ENCODE results near the gene NOL4L.

NOL4L gene

GRCh38 chr20:32538526-32538939 is 46.6 kb downstream of the NOL4L start:
- peak; percentile 46 for DNase-seq

DNA sequence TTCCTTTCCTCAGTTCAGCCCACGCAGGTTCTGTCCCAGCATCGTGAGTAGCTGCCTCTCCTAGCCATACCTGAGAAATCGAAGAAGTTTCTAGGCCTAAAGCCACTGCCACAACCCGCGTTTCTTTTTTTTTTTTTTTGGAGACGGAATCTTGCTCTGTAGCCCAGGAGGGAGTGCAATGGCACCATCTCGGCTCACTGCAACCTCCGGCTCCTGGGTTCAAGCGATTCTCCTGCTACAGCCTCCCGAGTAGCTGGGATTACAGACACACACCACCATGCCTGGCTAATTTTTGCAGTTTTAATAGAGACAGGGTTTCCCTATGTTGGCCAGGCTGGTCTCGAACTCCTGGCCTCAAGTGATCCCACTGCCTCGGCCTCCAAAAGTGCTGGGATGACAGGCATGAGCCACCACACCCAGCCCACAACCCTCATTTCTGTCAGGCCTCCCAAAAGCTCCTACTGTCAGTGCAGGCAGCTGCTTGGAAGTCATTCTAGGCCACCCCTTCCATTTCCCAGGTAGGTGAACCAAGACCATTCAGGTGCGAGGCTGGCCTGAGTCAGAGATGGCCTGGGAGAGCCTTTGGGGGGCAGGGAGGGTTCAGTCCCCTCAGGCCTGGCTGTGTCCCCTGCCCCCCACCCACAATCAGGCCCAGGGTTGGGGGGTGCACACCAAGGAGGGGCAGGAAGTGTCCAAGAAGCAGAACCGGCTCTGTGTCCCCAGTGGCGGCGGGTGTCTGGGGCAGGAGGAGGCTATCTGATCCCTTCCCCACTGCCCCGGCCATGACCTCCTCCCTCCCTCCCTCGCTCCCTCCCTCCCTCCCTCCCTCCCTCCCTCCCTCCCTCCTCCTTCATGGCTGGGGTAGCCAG is 47.2 kb downstream of the NOL4L start:
- no peak for DNase-seq

- DNase-seq: peak; percentile 62
Observed at GRCh38 chr20:32536851-32537656, 48.1 kb downstream of the NOL4L start.

GRCh38 chr20:32535953-32536823 is 48.9 kb downstream of the NOL4L start:
- peak; percentile 75 for DNase-seq

DNA sequence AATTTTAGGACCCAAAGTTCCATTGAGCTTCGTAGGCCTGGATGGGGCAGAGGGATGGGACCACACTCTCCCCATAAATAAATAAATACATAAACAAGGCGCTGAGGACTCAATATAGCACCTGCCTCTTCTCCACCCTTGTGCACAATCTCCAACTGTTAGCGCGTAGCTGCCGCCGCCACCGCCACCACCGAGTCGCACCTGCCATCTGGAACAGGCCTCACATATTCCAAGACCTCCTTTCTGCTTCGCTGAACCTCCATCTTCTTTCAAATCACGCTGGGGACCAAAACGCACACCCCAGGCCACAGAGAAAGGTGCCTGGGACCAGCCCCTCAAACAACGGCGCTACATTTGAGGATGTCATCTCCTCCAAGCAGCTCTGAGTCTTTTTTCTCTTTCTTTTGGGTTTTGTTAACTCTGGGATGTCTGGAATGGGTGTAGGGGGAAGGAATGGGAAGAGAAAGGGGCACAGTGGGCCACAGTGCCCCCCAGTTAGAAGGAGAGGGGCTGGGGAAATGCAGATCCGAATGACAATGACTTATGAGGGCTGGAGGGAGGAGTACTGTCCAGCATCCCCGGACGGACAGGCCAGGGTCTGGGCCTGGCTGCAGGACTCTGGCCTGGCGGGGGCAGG is 49.7 kb downstream of the NOL4L start:
- DNase-seq: peak; percentile 38

- DNase-seq: peak; percentile 68
Observed at GRCh38 chr20:32534661-32535240, 50.4 kb downstream of the NOL4L start.

DNA sequence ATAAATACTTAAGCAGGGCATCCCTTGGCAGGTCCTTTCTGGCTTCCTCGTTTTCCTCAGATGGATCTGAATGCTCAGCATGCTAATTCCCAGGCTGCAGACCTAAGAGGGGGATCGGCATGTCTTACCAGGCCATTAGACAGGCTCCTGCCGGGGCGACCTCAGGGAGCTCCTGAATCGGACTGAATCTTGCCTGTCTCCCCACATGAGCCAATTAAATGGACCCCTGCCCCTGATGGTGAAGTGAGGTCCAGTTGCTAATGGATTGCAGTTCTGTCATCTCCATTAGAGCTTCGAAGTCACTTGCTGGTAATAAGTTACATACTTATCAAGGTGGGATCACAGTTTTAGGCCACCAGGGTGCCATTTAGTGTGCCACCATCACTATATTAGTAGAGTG is 51.4 kb downstream of the NOL4L start:
- no peak for DNase-seq

DNA sequence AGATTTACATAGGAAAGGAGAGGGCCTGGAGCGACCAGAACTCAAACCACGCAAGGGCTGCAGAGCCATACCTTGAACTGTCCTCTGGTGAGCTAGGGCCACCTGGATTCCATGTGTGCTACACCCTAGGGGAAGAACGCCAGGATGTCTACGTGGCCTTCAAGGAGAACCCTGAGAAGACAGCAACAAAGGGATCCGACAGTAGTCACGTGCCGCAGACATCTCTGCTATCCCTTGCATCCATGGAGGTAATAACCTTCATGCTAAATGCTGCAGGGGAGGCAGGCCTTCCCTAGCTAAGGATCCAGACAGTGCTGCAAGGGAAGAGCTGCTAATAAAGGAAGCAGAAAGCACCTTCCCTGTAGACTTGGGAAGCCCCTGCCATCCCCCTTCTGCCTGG is 52.9 kb downstream of the NOL4L start:
- no peak for DNase-seq

- no peak for DNase-seq
Observed at GRCh38 chr20:32528905-32529670, 56.0 kb downstream of the NOL4L start.

GRCh38 chr20:32528171-32528891 is 56.8 kb downstream of the NOL4L start:
- DNase-seq: no peak

GRCh38 chr20:32527447-32528055 is 57.6 kb downstream of the NOL4L start:
- DNase-seq: peak; percentile 57

- DNase-seq: no peak
Observed at GRCh38 chr20:32527052-32527446, 58.1 kb downstream of the NOL4L start.

- no peak for DNase-seq
Observed at GRCh38 chr20:32526541-32526940, 58.6 kb downstream of the NOL4L start.

DNA sequence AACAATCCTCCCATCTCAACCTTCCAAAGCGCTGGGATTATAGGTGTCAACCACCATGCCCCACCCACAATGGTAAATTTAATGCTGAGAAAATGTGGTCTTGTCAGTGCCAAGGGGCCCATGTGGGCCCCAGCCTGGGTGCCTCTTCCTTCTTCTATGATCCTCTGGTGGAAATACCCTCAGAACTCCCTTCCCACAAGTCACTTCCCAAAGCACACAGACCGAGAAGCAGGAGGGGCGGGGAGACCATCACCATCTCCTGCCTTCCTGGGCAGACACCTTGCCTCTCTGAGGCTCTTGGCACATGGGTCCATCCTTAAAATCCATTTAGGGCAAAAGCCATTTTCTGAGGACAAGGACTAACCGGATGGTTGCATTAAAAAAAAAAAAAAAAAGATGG is 59.0 kb downstream of the NOL4L start:
- no peak for DNase-seq

DNA sequence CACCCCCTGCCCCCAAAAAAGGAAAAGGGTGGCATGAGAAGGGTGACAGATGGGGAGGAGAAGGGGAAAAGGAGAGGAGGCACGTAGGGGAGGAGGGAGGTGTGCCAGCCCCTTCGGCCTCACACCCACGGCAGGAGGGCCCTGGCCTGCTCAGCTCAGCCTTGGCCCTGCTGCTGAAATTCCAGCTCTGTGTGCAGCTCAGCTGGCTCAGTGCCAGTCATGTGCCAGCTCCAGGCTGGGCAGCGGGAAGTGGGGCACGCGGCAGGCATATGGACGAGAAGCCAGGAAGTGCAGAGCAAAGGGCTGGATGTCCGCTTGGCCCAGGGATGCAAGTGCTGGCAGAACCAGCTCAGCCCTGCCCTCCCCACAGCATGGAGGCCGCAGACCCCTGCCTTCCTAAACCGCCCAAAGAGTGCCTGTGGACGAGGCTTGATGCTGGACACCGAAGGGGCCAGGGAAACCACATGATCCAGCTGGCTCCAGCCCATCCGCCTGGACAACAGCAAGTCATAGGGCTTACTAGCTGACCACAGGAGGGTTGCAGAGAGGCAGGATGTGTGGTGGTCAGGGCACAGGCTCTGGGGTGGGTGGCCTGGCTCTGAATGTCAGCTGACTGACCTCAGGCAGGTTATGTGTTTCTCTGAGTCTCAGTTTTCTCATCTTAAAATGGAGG is 60.2 kb downstream of the NOL4L start:
- no peak for DNase-seq

DNA sequence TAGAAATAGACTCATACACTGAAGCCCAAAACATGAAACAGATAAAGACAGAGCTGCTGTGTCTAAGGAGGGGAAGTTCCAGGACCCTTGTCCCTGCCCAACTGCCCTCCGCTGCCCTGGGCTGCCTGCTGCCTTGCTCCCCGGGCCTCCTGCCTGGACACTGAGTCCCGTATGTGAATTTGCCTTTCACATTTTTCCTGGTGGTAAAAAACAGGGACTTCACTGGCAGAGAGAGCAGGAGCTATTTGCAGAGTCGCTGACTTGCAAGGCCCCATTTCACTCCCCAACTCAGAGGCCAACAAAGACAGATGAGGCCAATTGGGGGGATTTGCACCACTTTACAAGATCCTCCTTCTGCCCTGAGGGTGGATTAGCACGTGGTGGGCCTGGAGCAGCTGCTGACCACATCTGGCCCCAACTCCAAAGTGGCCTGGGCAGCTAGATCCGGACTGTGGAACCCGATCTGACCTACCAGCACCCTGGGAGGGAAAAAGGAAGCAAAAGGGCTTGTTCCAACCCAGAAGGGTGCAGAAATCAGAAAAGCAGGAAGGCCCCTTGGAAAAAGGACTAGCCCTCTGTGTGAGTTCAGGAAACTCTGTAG is 61.4 kb downstream of the NOL4L start:
- no peak for DNase-seq

- DNase-seq: no peak
Observed at GRCh38 chr20:32522776-32523612, 62.1 kb downstream of the NOL4L start.

DNA sequence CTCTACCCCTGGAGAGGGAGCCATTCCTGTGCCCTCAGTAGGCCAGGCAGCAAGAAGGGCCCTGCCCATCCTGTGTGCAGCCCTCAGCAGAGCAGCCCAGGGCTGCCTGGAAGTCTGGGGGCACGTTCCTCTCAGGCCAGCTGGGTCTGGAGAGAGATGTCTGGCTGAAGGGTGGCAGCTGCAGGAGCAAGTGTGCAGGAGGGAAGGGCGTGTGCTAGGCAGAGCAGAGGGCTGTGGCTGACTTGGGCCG is 62.7 kb downstream of the NOL4L start:
- no peak for DNase-seq

Data from stimulated activated CD4-positive, alpha-beta T cell treated with anti-CD3 and anti-CD28 coated beads, Interleukin-15, amount 100 ng/mL, for 24 hours (primary cell).